ENCODE measurements around the gene VPS13D. TPM values are rescaled to one million over a fixed set of nuclear protein-coding genes. Genes with fewer than 3 reads are reported as not detected.

The VPS13D gene
- total and polyA plus RNA-seq, 3 donors from 2014 or later, result 51.9 to 125 (median 86.8) TPM

- intact Hi-C loops (cut with DNase I; ENCODE audit: low total_unique reads), result no loop called here
- Histone ChIP-seq H3K27me3 (no peaks in the 10 kb centered on the region), H3K36me3 (ENCODE audit: low read depth, missing control alignments) (no peaks in the 10 kb centered on the region), H3K27ac (no peak overlapping the region), H3K4me3 (no peak overlapping the region), H3K4me1 (peaks cover 26% of the 10 kb centered on the region), H3K9me3 (no peaks in the 10 kb centered on the region)
- 62 to 66% methylated on average over 9 to 12 of the region's 12 CpGs for WGBS, 2 donors
- DNase-seq, result no peak
- no peak for TF ChIP-seq POLR2A (IDR thresholded peaks at IDR 0.05)
- no peak for TF ChIP-seq CTCF (IDR thresholded peaks at IDR 0.05)
Measured at GRCh38 chr1:12485231-12486058, 255.6 kb downstream of the VPS13D start.

- no peak for DNase-seq
- Histone ChIP-seq H3K4me1 (peaks cover 26% of the 10 kb centered on the region), H3K9me3 (no peaks in the 10 kb centered on the region), H3K36me3 (ENCODE audit: low read depth, missing control alignments) (no peaks in the 10 kb centered on the region), H3K4me3 (no peak overlapping the region), H3K27ac (no peak overlapping the region), H3K27me3 (no peaks in the 10 kb centered on the region)
- WGBS, 2 donors, result 77 to 79% methylated on average over 2 of the region's 2 CpGs
- TF ChIP-seq CTCF (IDR thresholded peaks at IDR 0.05) (no peak), POLR2A (IDR thresholded peaks at IDR 0.05) (no peak)
- intact Hi-C loops (cut with DNase I; ENCODE audit: low total_unique reads), result no loop called here
Measured at GRCh38 chr1:12486059-12486341, 256.2 kb downstream of the VPS13D start.

GRCh38 chr1:12486401-12487005 is 256.7 kb downstream of the VPS13D start:
- Histone ChIP-seq H3K4me1 (peaks cover 26% of the 10 kb centered on the region), H3K4me3 (no peak overlapping the region), H3K27ac (no peak overlapping the region), H3K36me3 (ENCODE audit: low read depth, missing control alignments) (no peaks in the 10 kb centered on the region), H3K9me3 (no peaks in the 10 kb centered on the region), H3K27me3 (no peaks in the 10 kb centered on the region)
- TF ChIP-seq CTCF (IDR thresholded peaks at IDR 0.05) (no peak), POLR2A (IDR thresholded peaks at IDR 0.05) (no peak)
- intact Hi-C loops (cut with DNase I; ENCODE audit: low total_unique reads), result no loop called here
- DNase-seq, result peak; percentile 70
- WGBS, 2 donors, result 69 to 73% methylated on average over 15 to 17 of the region's 18 CpGs

- Histone ChIP-seq H3K27ac (no peak overlapping the region), H3K27me3 (no peaks in the 10 kb centered on the region), H3K9me3 (no peaks in the 10 kb centered on the region), H3K4me1 (peaks cover 26% of the 10 kb centered on the region), H3K36me3 (ENCODE audit: low read depth, missing control alignments) (no peaks in the 10 kb centered on the region), H3K4me3 (no peak overlapping the region)
- DNase-seq, result no peak
- no peak for TF ChIP-seq CTCF (IDR thresholded peaks at IDR 0.05)
- TF ChIP-seq POLR2A (IDR thresholded peaks at IDR 0.05), result no peak
- WGBS, 2 donors, result 93 to 94% methylated on average over 7 of the region's 7 CpGs
- intact Hi-C loops (cut with DNase I; ENCODE audit: low total_unique reads), result no loop called here
Measured at GRCh38 chr1:12487520-12487919, 257.7 kb downstream of the VPS13D start.

All from testis (tissue), 3 donors.